ENCODE measurements around the gene IMMP2L.

- TF ChIP-seq REST (IDR thresholded peaks at IDR 0.05; ENCODE audit: insufficient read depth in 1 of 2, low read depth in 2 of 2, low read length in 2 of 2) = no peak
- TF ChIP-seq POLR2AphosphoS5 (IDR thresholded peaks at IDR 0.05; ENCODE audit: low read depth, low read length) = no peak
- no peak for TF ChIP-seq TAF1 (IDR thresholded peaks at IDR 0.05; ENCODE audit: borderline replicate concordance, insufficient read depth, low read length)
- TF ChIP-seq SIN3A (IDR thresholded peaks at IDR 0.05; ENCODE audit: borderline replicate concordance, insufficient read depth, low read length) = no peak
- no peak for TF ChIP-seq FOXP2 (optimal IDR thresholded peaks at IDR 0.05; ENCODE audit: borderline replicate concordance, extremely low read depth, extremely low read length, insufficient read depth)
Observed at GRCh38 chr7:111424768-111425167, 137.5 kb downstream of the IMMP2L start.
